Fibroblast of skin of scalp (primary cell): ENCODE data around the gene ZNF576.
"Not testable (repeated sequence)": the region's sequence is repeated elsewhere in the genome, so short reads cannot be mapped to it uniquely, and the experiment has no call there.

Source experiments
- DNase-seq: peaks from one replicate; pipeline ENCODE4 v3.0.0-alpha.2; 2013

ZNF576 gene

DNA sequence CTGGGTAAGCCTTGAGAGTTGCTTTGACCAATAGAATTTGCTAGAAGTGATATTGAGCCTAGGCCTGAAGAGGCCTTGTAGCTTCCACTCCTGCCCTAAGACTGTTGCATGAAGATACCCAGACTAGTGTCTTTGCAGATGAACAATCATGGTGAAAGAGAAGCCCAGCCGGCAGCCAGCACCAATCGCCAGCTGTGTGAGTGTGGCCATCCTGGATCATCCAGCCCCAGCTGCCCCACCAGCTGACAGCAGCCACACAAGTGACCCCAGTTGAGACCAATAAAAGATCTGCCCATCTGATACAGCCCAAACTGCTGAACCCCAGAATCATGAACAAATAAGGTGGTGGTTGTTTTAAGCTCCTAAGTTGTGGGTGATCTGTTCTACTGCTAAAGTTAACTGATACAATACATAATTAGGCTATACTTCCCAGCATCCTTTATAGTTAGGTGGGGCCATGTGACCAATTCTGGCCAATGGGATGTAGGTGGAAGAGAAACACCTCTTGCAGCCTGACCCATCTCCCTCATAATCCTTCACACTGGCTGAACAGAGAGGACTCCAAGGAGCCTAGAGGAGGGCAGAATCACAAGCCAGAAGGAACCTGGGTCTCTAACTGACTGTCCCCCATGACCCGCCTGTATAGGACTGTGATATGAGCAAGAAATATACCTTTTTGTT is 32.4 kb downstream of the ZNF576 start:
- no peak for DNase-seq

GRCh38 chr19:43631491-43631890 is 35.1 kb downstream of the ZNF576 start:
- no peak for DNase-seq

GRCh38 chr19:43633520-43633919 is 37.1 kb downstream of the ZNF576 start:
- DNase-seq: no peak

- no peak for DNase-seq
Observed at GRCh38 chr19:43634068-43634467, 37.7 kb downstream of the ZNF576 start.

- no peak for DNase-seq
Observed at GRCh38 chr19:43634506-43634871, 38.1 kb downstream of the ZNF576 start.

DNA sequence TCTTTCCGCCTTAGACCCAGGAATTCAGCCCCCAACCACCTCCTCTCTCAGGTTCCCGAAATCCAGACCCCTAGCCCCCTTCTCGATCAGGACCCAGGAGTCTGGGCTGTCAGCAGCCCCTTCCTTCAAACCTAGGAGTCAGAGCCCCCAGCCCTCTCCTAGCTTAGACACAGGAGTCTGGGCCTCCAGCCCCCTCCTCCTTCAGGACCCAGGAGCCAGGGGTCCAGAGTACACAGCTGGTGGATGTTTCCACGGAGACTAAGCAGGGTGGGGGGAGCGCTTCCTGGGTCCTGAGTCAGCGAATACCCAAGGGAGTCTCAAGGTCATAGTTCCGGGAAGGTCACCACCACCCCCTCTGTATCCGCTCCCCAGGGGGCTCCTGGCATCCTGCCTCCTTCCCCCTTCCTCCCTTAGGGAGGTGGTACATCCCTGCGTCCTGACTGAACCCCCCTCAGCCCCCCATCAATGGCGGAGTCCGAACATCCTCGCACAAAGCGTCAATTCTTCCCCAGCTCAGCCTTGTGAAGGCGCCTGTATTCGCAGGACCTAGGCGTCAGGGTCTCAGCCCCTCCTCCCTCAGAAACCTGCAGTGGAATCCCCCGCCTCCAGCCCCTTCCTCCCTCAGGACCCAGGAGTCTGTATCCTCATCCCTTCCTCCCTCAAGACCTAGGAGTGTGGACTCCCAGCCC is 38.6 kb downstream of the ZNF576 start:
- DNase-seq: peak; percentile 48

DNA sequence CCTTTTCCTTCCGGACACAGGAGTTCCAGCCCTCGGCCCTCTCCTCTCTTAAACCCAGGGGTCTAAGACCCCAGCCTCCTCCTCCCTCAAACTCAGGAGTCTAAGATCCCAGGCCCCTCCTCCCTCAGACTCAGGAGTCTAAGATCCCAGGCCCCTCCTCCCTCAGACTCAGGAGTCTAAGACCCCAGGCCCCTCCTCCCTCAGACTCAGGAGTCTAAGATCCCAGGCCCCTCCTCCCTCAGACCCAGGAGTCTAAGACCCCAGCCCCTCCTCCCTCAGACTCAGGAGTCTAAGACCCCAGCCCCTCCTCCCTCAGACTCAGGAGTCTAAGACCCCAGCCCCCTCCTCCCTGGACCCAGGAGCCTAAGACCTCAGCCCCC is 39.2 kb downstream of the ZNF576 start:
- DNase-seq: not testable (repeated sequence)

- peak; percentile 19 for DNase-seq
Observed at GRCh38 chr19:43636121-43636683, 39.8 kb downstream of the ZNF576 start.

DNA sequence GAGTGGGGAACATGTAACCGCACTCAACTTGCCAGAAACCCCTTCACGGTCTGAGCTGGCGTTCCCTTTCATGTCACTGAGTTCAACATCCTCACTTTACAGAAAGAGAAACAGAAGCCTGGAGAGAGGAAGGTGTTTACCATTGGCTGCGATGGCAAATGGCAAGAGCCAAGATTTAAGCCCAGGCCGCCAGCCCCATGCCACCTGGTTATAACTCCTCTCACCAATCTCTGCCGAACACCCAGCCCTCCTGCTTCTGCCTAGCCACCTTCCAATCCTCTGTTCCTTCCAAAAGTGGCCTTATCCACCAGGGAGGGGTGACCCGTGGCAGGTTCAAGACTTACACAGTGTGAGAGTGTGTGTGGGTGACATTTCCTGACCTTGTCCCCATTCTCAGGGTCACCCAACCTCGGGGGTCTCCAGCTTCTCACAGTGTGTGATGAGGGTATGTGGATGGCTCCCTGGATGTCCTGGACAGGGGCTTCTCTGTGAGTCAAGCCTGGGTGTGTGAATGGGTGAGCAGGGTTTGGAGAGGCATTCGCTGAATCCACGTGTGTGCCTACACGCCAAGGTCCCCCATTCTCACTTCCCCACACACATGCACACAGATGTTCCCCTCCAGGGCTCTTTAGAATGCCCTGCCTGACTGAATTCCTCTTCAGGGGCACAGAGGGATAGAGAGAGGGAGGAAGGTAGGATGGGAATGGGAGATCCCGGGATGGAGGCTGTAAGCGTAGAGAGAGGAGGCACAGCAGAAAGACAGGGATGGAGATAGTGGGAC is 42.0 kb downstream of the ZNF576 start:
- DNase-seq: no peak

GRCh38 chr19:43638995-43639518 is 42.7 kb downstream of the ZNF576 start:
- no peak for DNase-seq

DNA sequence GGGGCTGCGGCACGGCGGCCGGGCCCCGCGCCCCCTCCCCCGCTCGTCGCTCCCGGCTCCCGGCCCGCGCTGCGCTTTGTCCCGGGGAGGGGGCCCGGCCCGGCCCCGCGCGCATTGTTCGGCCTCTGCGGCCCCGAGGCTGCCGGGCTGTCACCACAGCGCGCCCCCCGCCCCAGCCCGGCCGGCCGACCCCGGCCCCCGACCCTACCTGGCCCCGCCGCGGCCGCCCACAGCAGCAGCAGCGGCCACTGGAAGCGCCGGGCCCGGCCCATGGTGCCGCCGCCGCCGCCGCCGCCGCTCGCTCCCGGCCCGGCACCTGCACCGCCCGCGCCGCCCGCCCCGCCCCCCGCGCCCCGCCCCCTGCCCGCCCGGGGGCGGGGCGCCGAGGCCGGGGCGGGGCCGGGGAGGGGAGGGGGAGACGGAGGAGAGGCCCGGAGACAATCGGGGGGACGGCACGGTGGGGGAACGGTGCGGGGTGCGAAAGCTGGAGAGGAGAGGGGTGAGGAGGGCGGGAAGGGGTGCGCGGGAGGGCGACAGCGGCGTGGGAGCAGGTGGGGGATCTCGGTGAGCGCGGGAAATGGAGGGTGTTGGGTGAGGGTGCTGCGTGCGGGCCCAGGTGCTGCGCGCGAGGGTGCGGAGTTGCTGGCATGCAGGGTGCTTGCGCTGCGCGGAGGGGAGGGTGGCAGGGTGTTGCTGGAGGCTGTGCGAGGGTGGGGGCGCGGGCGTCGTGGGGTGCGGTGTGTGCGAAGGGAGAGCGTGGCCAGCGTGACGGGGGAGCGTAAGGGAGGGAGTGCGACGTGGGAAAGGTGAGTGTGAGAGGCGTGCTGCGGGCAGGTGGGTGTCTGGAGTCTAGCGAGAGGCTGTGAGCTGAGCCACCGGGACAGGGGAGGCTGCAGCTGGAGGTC is 43.4 kb downstream of the ZNF576 start, which contains the start of gene CADM4:
CADM4 (minus strand) TSS at position 332 of the 905 bp plus-strand sequence; CDS start at position 272, 60 bp downstream.
- DNase-seq: no peak

DNA sequence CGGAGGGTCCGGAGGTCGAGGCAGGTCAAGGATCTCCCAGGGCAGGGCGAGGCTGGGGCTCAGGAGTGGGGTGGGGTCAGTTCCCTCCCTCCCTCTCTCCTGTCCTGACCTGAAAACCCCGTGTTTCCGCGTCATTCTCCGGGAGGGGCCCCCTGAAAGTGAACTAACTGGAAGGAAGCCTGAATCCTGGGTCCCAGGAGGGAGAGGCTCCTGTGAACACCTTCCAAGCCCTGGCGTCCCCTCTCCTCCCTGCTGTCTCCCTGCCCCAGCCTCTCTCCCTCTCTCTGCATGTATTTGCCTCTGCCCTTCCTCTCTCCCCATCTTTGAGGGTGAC is 44.0 kb downstream of the ZNF576 start:
- no peak for DNase-seq

GRCh38 chr19:43641333-43641732 is 44.9 kb downstream of the ZNF576 start:
- DNase-seq: no peak

- no peak for DNase-seq
Observed at GRCh38 chr19:43642531-43642930, 46.1 kb downstream of the ZNF576 start.

- no peak for DNase-seq
Observed at GRCh38 chr19:43643326-43643725, 46.9 kb downstream of the ZNF576 start.

GRCh38 chr19:43644181-43644580 is 47.8 kb downstream of the ZNF576 start:
- DNase-seq: no peak

DNA sequence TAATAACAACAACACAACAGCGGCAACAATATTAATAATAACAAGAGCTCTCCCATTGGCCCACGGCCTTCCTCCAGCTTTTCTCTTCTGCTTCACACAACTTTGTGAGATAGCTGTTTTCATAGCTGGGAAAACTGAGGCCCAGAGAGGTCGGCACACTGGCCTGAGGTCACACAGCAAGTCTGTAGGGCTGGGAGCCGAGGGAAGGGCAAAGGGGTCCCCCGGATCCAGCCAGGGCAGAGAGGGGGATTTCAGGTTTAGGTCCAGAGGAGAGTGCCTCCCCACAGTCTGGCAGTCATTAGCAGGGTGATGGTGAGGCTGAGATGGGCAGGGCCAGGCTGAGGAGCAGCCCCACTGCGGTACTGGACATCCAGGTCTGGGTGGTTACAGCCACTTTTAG is 52.2 kb downstream of the ZNF576 start:
- DNase-seq: no peak

DNA sequence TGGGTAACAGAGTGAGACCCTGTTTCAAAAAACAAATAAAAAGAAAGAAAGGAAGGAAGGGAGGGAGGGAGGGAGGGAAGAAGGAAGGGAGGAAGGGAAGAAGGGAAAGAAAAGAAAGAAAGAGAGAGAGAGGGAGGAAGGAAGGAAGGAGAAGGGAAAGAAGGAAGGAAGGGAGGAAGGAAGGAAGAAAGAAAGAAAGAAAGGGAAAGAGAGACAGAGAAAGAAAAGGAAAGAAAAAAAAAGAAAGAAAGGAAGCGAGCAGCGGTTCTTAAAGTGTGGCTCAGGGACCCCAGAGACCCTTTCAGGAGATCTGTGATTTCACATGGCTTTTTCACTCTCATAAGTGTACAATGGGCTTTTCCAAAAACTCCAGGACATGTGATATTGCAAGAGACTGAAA is 53.1 kb downstream of the ZNF576 start:
- no peak for DNase-seq

DNA sequence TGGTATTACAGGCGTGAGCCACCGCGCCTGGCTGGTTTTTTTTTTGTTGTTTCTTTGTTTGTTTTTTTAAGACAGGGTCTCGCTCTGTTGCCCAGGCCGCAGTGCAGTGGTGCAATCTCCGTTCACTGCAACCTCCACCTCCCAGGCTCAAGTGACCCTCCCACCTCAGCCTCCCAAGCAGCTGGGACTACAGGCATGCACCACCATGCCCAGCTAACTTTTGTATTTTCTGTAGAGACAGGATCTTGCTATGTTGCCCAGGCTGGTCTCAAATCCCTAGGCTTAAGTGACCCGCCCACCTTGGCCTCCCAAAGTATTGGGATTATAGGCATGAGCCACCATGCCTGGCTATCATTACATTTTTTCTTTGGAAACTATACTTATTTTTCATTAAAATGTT is 53.9 kb downstream of the ZNF576 start:
- DNase-seq: not testable (repeated sequence)
